OCI-M2 (cell line): ENCODE data around the gene ZRANB1.
"Not testable (repeated sequence)": the region's sequence is repeated elsewhere in the genome, so short reads cannot be mapped to it uniquely, and the experiment has no call there.

ENCODE experiments used
- DNase-seq: peaks from one replicate; lab custom pipeline; 2025; ENCODE audit not compliant: unreplicated experiment; lab: John Stamatoyannopoulos, UW

ZRANB1 gene

GRCh38 chr10:124962421-124962820, 20.5 kb downstream of the ZRANB1 start:
- DNase-seq = no peak

DNA sequence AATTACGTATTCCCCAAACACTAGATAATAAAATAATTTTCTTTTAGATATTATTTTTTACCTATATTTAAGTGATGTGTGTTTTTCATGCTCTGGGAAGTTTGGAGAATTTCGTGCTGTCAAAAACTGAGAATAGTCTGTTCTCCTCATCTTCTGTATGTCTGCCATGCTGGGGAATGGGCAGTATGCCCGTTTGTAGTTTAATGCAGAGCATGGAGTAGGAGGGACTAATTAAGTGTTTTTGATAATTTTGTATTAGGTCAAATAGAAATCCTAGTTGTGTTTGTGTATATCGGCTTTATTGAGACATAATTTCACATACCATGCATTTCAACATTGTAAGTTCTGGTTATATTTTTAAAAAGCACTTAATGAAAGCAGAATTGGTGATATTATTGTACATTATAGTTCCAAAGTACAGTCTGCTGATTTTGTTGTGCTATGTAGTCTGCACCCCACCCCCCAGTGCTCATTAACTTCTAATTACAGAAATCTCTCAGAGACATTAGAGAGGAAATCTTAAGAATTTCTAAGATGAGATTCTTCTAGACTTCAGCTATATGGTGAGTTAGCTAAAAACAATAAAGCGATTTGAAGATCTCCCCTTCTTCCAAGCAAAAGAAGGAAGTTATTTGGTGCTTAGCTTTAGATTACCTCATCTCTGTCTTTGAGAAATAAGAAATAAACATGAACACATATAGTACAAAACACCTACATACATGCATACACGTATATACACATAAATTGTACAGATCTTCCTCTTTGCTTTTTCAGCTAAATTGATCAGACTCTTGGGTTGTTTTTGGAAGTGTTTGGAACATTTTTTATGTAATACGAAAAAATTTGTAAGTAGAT, 22.2 kb downstream of the ZRANB1 start:
- DNase-seq = no peak

DNA sequence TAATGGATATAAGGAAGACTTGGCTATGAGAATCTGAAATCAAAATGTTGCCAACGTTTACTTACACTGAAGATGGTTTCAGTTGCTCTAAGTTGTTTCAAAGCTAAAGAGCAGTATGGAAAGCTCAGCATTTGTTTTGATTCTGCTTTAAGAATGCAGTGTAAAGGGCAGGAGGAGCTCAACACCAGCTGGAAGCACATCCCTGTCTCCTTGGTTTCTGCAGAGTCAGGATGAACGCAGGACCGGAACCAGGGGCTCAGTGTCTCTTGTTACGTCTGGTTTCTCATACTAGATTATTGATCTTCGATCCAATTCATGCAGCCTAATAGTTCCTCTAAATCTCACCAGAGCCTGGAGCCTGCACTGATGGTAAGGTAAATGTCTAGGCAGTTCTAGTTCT, 24.1 kb downstream of the ZRANB1 start:
- no peak for DNase-seq

DNA sequence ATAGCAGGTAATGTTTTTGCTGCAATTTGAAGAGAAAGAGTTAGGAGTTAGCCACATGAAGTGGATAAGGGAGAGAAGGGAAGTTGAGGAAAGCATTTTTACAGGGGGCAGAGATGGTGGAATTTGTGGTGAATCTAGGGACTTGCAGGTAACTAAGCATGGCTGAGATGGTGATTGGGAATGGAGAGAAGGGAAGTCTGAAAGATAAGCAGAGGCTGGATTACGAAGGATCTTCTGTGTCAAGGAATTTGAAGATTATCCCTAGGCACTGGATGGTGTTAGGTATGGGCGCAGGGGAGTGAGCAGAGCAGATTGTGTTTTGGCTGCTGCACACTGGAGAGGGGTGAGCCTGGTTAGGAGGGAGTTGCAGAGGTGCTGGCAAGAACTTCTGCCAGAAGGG, 25.3 kb downstream of the ZRANB1 start:
- DNase-seq = no peak

DNA sequence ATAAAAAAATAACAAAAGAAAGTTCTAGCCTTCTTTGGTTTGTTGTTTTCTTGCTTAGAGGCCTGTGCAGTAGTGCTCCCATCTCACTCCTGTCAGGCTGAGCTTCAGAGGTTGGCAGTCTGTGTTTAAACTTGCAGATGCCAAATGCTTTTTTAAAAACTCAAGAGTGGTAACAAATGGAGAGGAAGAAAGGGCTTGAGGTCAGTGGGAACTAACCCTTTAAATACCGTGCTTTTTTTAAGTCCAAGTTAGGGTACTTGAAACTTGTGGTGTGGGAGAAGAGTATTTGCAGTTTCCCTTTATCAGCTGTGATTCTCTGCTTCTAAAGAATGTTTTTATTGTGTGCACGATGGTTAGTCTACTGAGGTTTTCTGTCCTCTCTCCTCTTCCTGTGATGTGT, 29.4 kb downstream of the ZRANB1 start:
- DNase-seq = no peak

- DNase-seq = no peak
Measured at GRCh38 chr10:124972637-124973036, 30.7 kb downstream of the ZRANB1 start.

GRCh38 chr10:124974131-124974530, 32.2 kb downstream of the ZRANB1 start:
- no peak for DNase-seq

- DNase-seq = no peak
Measured at GRCh38 chr10:124975977-124976514, 34.1 kb downstream of the ZRANB1 start.

GRCh38 chr10:124977161-124977560, 35.2 kb downstream of the ZRANB1 start:
- DNase-seq = no peak

DNA sequence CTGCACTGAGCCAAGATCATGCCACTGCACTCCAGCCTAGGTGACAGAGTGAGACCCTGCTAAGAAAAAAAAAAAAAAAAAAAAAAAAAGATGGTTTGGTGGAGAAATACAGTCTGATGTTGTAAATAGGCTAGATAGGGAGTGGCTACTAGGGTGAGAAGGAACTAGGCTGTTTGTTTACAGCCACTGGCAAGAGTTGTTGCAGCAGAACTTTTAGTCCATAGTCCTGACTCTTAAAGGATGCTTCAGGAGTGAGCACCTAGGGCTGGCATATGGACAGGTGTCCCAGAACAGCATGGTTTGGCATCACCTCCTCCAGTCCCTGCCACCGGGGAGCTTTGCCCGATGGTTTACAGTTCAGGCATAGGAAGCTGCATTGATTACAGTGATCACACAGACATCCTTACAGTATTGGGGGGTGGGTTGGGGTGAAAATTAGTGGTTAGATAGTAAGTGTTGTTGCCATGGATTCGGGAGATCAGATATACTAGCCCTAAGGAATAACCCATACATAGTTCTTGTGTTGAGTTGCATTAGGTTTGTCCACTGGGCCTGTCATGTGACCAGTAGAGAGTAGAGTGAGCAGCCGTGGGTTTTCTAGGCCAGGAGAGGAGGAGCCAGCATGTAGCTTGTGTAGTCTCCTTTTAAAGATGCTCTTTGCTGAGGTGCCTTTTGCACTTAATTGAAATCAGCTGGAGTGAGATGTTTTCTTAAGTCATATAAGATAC, 35.9 kb downstream of the ZRANB1 start:
- DNase-seq = no peak

DNA sequence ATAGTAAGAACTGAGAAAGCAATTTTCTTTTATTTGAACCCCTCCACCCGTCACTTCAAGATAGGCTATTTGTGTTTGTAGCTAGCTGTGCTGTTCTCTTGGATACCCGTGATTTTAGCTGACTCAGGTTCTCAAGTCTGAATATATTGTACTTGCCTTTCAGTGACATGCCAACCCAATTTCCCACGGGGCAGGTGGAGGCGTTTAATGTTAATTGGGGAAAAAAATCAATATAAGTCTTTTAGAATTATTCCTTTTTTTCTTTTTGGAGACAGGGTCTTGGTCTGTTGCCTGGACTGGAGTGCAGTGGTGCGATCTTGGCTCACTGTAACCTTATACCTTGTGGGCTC, 36.4 kb downstream of the ZRANB1 start:
- no peak for DNase-seq

DNA sequence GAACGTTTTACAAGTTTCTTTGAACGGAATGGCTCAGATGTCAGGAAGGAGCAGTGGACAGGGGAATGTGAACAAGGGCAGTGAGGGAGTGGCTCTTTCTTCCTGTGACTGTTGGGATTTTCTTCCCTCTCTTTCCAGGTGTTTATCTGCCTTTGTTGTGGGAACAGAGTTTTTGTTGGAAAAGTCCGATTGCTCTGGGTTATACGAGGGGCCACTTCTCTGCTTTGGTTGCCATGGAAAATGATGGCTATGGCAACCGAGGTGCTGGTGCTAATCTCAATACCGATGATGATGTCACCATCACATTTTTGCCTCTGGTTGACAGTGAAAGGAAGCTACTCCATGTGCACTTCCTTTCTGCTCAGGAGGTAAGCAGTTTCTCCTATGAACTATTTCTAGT, 41.4 kb downstream of the ZRANB1 start:
- no peak for DNase-seq

DNA sequence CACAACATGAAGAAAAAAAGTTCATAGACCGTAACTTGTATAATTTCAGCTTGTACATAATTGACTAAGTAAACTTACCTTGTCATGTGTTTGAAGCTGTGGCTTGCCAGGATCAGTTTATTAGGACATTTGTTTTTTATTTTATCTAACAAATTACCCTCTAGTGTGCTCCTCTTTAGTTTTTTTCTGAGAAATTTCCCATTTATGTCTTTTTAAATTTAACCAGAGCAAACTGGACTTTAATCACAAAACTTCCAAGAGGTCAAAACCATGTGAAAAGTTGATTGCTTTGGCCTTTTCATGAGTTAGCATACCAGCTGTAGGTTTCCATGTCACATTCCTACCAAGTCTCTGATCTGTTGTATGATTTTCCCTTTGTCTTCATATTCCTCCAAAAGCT, 42.5 kb downstream of the ZRANB1 start:
- DNase-seq = no peak

DNA sequence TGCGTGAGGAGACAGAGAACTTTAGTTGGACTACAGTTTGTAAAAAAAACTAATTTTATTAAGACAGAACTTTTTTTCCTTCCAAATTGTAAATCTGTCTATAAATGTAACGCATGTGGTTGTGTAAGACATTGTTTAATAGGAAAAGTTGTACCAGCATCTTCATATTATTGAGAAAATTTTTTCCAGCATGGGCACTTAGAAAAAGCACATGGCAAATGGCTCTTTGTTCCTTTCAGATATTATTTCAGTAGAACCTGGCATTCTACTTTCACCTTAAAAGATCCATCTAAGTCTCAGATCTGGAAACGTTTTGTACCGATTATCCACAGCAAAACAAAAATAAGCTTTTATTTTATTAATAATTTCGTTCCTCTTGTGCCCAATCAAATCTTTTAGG, 43.2 kb downstream of the ZRANB1 start:
- no peak for DNase-seq

DNA sequence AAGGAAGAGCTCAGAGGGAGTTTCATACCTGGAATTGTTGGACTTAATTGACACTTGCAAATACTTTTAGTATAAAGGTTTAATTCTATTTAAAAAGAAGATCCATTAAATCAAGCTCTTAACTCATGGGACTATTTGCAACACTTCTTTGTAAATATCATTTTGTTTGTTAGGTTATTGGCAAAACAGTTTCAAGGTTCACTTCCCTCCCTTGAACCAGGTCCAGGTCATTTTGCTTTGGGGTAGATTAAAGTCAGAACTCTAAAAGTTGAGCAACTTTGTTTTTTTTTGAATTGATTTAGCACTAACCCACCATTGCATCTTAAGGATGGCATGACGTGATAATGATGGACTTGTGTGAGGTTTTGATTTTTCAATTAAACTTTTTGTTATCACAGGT, 45.9 kb downstream of the ZRANB1 start:
- DNase-seq = no peak

DNA sequence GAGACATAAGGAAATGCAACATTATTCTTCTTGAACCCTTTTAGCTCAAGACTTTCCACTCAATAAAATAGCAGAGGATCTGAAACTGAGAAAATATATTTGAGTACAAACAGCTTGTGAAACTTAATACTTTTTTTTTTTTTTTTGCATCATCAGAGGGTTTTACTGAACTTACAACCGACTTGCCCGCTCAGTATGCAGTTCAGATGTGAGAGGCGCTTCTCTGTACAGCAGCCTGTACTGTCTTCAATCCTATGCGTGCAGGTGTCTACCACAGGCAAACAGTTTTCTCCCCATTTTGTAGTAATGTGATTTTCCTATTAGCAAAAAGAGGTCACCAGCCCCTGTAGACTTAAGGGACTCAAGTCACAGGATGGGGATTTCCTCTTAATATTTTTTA, 46.8 kb downstream of the ZRANB1 start:
- not testable (repeated sequence) for DNase-seq

DNA sequence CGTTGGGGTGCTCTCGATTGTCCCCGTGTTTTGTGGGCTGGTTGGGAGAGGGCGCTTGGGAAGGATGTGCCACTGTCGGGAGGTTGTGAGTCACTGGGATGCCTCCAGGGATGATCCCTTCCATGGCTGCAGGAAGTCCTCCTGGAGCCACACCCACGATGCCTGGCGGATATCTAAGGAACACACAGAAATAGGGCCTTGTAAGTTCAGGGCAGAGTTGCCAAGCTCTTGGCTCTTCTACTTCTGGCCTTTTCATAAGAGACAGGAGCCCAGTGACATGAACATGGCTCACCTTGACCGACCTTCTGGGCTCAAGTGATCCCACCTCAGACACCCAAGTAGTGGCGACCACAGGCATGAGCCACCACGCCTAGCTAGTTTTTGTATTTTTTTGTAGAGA, 47.6 kb downstream of the ZRANB1 start:
- no peak for DNase-seq

- DNase-seq = no peak
Measured at GRCh38 chr10:124990671-124991625, 49.0 kb downstream of the ZRANB1 start.

- no peak for DNase-seq
Measured at GRCh38 chr10:124991835-124992234, 49.9 kb downstream of the ZRANB1 start.

- DNase-seq = no peak
Measured at GRCh38 chr10:124992462-124993344, 50.8 kb downstream of the ZRANB1 start.
